H9 (cell line): Measurements from ENCODE around the gene CDK8. TPM values are rescaled to one million over a fixed set of nuclear protein-coding genes. Genes with fewer than 3 reads are reported as not detected.
A peak's percentile ranks its signal among the peaks of the same experiment; 100 is the strongest.

ENCODE experiments used
- DNase-seq: peaks from one replicate; pipeline ENCODE4 v3.0.0-alpha.2; 2017
- H2AFZ ChIP-seq: one replicate; pipeline ENCODE4 v1.6.1; 2013; ENCODE audit warnings: mild to moderate bottlenecking, low read length, control low read depth, moderate library complexity
- H2AK5ac ChIP-seq: 2 replicates; pipeline ENCODE4 v1.6.1; 2013; ENCODE audit warnings: low read length, control low read depth, mixed read lengths; ENCODE audit not compliant: insufficient read length
- H2BK120ac ChIP-seq: one replicate; pipeline ENCODE4 v1.6.1; 2013; ENCODE audit warnings: low read depth, mild to moderate bottlenecking, low read length, control low read depth, inconsistent platforms; ENCODE audit not compliant: poor library complexity, severe bottlenecking
- H2BK12ac ChIP-seq: 2 replicates; pipeline ENCODE4 v1.6.1; 2013; ENCODE audit warnings: low read length, control low read depth, mixed read lengths, low read depth; ENCODE audit not compliant: insufficient read length
- H2BK15ac ChIP-seq: 2 replicates; pipeline ENCODE4 v1.6.1; 2013; ENCODE audit warnings: low read depth, low read length, control low read depth
- H2BK20ac ChIP-seq: one replicate; pipeline ENCODE4 v1.6.1; 2013; ENCODE audit warnings: low read depth, mild to moderate bottlenecking, low read length, control low read depth, inconsistent platforms; ENCODE audit not compliant: poor library complexity, severe bottlenecking
- H2BK5ac ChIP-seq: 2 replicates; pipeline ENCODE4 v1.6.1; 2013; ENCODE audit warnings: low read length, control low read depth, mixed read lengths; ENCODE audit not compliant: insufficient read length
- H3K14ac ChIP-seq: 2 replicates; pipeline ENCODE4 v1.6.1; 2013; ENCODE audit warnings: low read length, control low read depth; ENCODE audit not compliant: insufficient read depth
- H3K18ac ChIP-seq: 2 replicates; pipeline ENCODE4 v1.6.1; 2013; ENCODE audit warnings: low read depth, mild to moderate bottlenecking, mixed read lengths, low read length, control low read depth; ENCODE audit not compliant: insufficient read length
- H3K23ac ChIP-seq: 2 replicates; pipeline ENCODE4 v1.6.1; 2013; ENCODE audit warnings: low read length, control low read depth, mixed read lengths, low read depth; ENCODE audit not compliant: insufficient read length
- H3K23me2 ChIP-seq: 2 replicates; pipeline ENCODE4 v1.6.1; 2013; ENCODE audit warnings: low read depth, mild to moderate bottlenecking, mixed read lengths, low read length, control low read depth; ENCODE audit not compliant: insufficient read length, poor library complexity, severe bottlenecking
- H3K27ac ChIP-seq: 2 replicates; pipeline ENCODE4 v1.5.1; 2013; ENCODE audit warnings: low read length, control low read depth, mixed read lengths, low read depth; ENCODE audit not compliant: insufficient read length
- H3K27me3 ChIP-seq: 2 replicates; pipeline ENCODE4 v1.6.1; 2013; ENCODE audit warnings: low read length, control low read depth, inconsistent platforms; ENCODE audit not compliant: insufficient read depth
- H3K4ac ChIP-seq: 2 replicates; pipeline ENCODE4 v1.6.1; 2013; ENCODE audit warnings: low read depth, mild to moderate bottlenecking, control low read depth, inconsistent platforms, low read length, moderate library complexity
- H3K4me1 ChIP-seq: 2 replicates; pipeline ENCODE4 v1.6.1; 2013; ENCODE audit warnings: low read length, control low read depth, inconsistent platforms; ENCODE audit not compliant: insufficient read depth
- H3K4me2 ChIP-seq: 2 replicates; pipeline ENCODE4 v1.6.1; 2013; ENCODE audit warnings: low read length, control low read depth, mixed read lengths; ENCODE audit not compliant: insufficient read length, insufficient read depth
- H3K56ac ChIP-seq: 2 replicates; pipeline ENCODE4 v1.6.1; 2013; ENCODE audit warnings: low read depth, mild to moderate bottlenecking, mixed read lengths, low read length, control low read depth; ENCODE audit not compliant: insufficient read length
- H3K79me1 ChIP-seq: 2 replicates; pipeline ENCODE4 v1.6.1; 2013; ENCODE audit warnings: low read depth, mild to moderate bottlenecking, moderate library complexity, low read length, control low read depth, inconsistent platforms; ENCODE audit not compliant: insufficient read depth, poor library complexity, severe bottlenecking
- H3K79me2 ChIP-seq: 2 replicates; pipeline ENCODE4 v1.6.1; 2013; ENCODE audit warnings: low read length, control low read depth, inconsistent platforms; ENCODE audit not compliant: insufficient read depth
- H3K9ac ChIP-seq: 2 replicates; pipeline ENCODE4 v1.6.1; 2013; ENCODE audit warnings: low read length, control low read depth, mixed read lengths; ENCODE audit not compliant: insufficient read length; ENCODE audit errors: extremely low read depth
- H3K9me3 ChIP-seq: one replicate; pipeline ENCODE4 v1.6.1; 2013; ENCODE audit warnings: low read depth, low read length, inconsistent platforms; ENCODE audit not compliant: control insufficient read depth
- H3T11ph ChIP-seq: one replicate; pipeline ENCODE4 v1.6.1; 2013; ENCODE audit warnings: mild to moderate bottlenecking, low read length, control low read depth, inconsistent platforms
- H4K20me1 ChIP-seq: one replicate; pipeline ENCODE4 v1.6.1; 2013; ENCODE audit not compliant: control insufficient read depth, insufficient read length, insufficient read depth
- H4K5ac ChIP-seq: 2 replicates; pipeline ENCODE4 v1.6.1; 2013; ENCODE audit warnings: low read depth, mild to moderate bottlenecking, mixed read lengths, low read length, control low read depth; ENCODE audit not compliant: insufficient read length
- H4K8ac ChIP-seq: replicated peaks from 2 replicates; pipeline ENCODE4 v1.6.1; 2013; ENCODE audit warnings: low read length, control low read depth, mixed read lengths, low read depth; ENCODE audit not compliant: insufficient read length
- H4K91ac ChIP-seq: 2 replicates; pipeline ENCODE4 v1.6.1; 2013; ENCODE audit warnings: low read depth, mild to moderate bottlenecking, moderate library complexity, mixed read lengths, low read length, control low read depth; ENCODE audit not compliant: insufficient read length
- H3K27ac Mint-ChIP-seq, 3 experiments: 2 replicates in 2 of 3; 3 replicates in 1 of 3; pipeline ENCODE4 v1.8.0; 2020 to 2021; ENCODE audit warnings: mixed read lengths in 3 of 3, mild to moderate bottlenecking in 1 of 3, moderate library complexity in 1 of 3
- H3K27me3 Mint-ChIP-seq: 2 replicates; pipeline ENCODE4 v1.8.0; 2021; ENCODE audit warnings: low read depth, mild to moderate bottlenecking, moderate library complexity, mixed read lengths
- H3K36me3 Mint-ChIP-seq, 3 experiments: 2 replicates in 2 of 3; 3 replicates in 1 of 3; pipeline ENCODE4 v1.8.0; 2020 to 2021; ENCODE audit warnings: low read depth in 3 of 3, mixed read lengths in 3 of 3; ENCODE audit not compliant: insufficient read depth in 1 of 3
- H3K4me1 Mint-ChIP-seq, 2 experiments: 2 replicates each; pipeline ENCODE4 v1.8.0; 2020; ENCODE audit warnings: mixed read lengths in 2 of 2
- H3K4me3 Mint-ChIP-seq, 2 experiments: 2 replicates in 1 of 2; 3 replicates in 1 of 2; pipeline ENCODE4 v1.8.0; 2020 to 2021; ENCODE audit warnings: mild to moderate bottlenecking in 2 of 2, mixed read lengths in 2 of 2, moderate library complexity in 1 of 2
- H3K9me3 Mint-ChIP-seq, 2 experiments: 2 replicates in 1 of 2; 3 replicates in 1 of 2; pipeline ENCODE4 v1.8.0; 2020; ENCODE audit warnings: mild to moderate bottlenecking in 2 of 2, mixed read lengths in 2 of 2, moderate library complexity in 1 of 2
- CTCF ChIP-seq: fragments of 200-600 bp; sonication (generic); conservative IDR thresholded peaks from 3 replicates; pipeline ENCODE4 v1.8.0; 2021; ENCODE audit warnings: antibody characterized with exemption, mild to moderate bottlenecking
- total RNA-seq: library from RNA; stranded (reverse); gene quantifications from 2 replicates; pipeline ENCODE4 v1.2.1, GENCODE V29; 2021

The CDK8 gene
- total RNA-seq, 1 experiment from 2014 or later, result 18.1 TPM

GRCh38 chr13:26377038-26377437 lies 123.1 kb downstream of the CDK8 start:
- no peak overlapping the region for H3K4ac ChIP-seq
- TF ChIP-seq CTCF, result peak; percentile 79
- H2BK20ac ChIP-seq, result no peak overlapping the region
- H3K23ac ChIP-seq, result no peak overlapping the region
- H3K18ac ChIP-seq, result no peak overlapping the region
- no peaks in the 10 kb centered on the region for H3K23me2 ChIP-seq
- no peak overlapping the region for H2BK12ac ChIP-seq
- H3K4me2 ChIP-seq, result no peak overlapping the region
- H2BK120ac ChIP-seq, result no peak overlapping the region
- no peak overlapping the region for H3K27ac ChIP-seq
- no peak overlapping the region for H2AK5ac ChIP-seq
- H4K5ac ChIP-seq, result no peak overlapping the region
- H3K9me3 Mint-ChIP-seq, result no peaks in the 10 kb centered on the region
- H3T11ph ChIP-seq, result no peak overlapping the region
- DNase-seq, result peak; percentile 52
- H3K79me2 ChIP-seq, result no peaks in the 10 kb centered on the region
- H3K79me1 ChIP-seq, result no peaks in the 10 kb centered on the region
- no peak overlapping the region for H3K56ac ChIP-seq
- no peak overlapping the region for H3K9ac ChIP-seq
- H4K8ac ChIP-seq, result no peak overlapping the region
- H4K91ac ChIP-seq, result no peak overlapping the region
- H3K4me1 Mint-ChIP-seq, result peaks cover 3% of the 10 kb centered on the region in 2 experiments; a peak in 2 of 4 replicates
- H2BK15ac ChIP-seq, result no peak overlapping the region
- H3K27ac Mint-ChIP-seq, result no peak overlapping the region
- no peak overlapping the region for H2BK5ac ChIP-seq
- H4K20me1 ChIP-seq, result no peaks in the 10 kb centered on the region
- no peaks in the 10 kb centered on the region for H3K27me3 ChIP-seq
- H3K14ac ChIP-seq, result no peak overlapping the region
- H3K4me3 Mint-ChIP-seq, result no peak overlapping the region
- no peak overlapping the region for H2AFZ ChIP-seq
- H3K27me3 Mint-ChIP-seq, result no peaks in the 10 kb centered on the region
- H3K9me3 ChIP-seq, result no peaks in the 10 kb centered on the region
- H3K36me3 Mint-ChIP-seq, result no peaks in the 10 kb centered on the region; a peak in 1 of 7 replicates
- no peaks in the 10 kb centered on the region for H3K4me1 ChIP-seq
